ENCODE data around the gene PDE11A.

Gene PDE11A

GRCh38 chr2:177692042-177692782 is 380.4 kb downstream of the PDE11A start:
- DNase-seq (ENCODE audit: low spot score), result no peak

- no peak for DNase-seq (ENCODE audit: low spot score)
Measured at GRCh38 chr2:177691177-177691576, 381.4 kb downstream of the PDE11A start.

- DNase-seq (ENCODE audit: low spot score), result no peak
Measured at GRCh38 chr2:177689623-177690022, 383.0 kb downstream of the PDE11A start.

- no peak for DNase-seq (ENCODE audit: low spot score)
Measured at GRCh38 chr2:177688844-177689243, 383.7 kb downstream of the PDE11A start.

GRCh38 chr2:177683661-177684069 is 388.9 kb downstream of the PDE11A start:
- DNase-seq (ENCODE audit: low spot score), result no peak

- no peak for DNase-seq (ENCODE audit: low spot score)
Measured at GRCh38 chr2:177682836-177683660, 389.5 kb downstream of the PDE11A start.

GRCh38 chr2:177682006-177682405 is 390.6 kb downstream of the PDE11A start:
- no peak for DNase-seq (ENCODE audit: low spot score)

- no peak for DNase-seq (ENCODE audit: low spot score)
Measured at GRCh38 chr2:177680866-177681712, 391.5 kb downstream of the PDE11A start.

- no peak for DNase-seq (ENCODE audit: low spot score)
Measured at GRCh38 chr2:177679611-177680605, 392.7 kb downstream of the PDE11A start.

- no peak for DNase-seq (ENCODE audit: low spot score)
Measured at GRCh38 chr2:177678939-177679338, 393.6 kb downstream of the PDE11A start.

GRCh38 chr2:177676636-177677035 is 395.9 kb downstream of the PDE11A start:
- DNase-seq (ENCODE audit: low spot score), result no peak

GRCh38 chr2:177675825-177676224 is 396.8 kb downstream of the PDE11A start:
- no peak for DNase-seq (ENCODE audit: low spot score)

- DNase-seq (ENCODE audit: low spot score), result no peak
Measured at GRCh38 chr2:177675350-177675821, 397.2 kb downstream of the PDE11A start.

GRCh38 chr2:177673602-177674595 is 398.7 kb downstream of the PDE11A start:
- DNase-seq (ENCODE audit: low spot score), result no peak

GRCh38 chr2:177671662-177672061 is 400.9 kb downstream of the PDE11A start:
- DNase-seq (ENCODE audit: low spot score), result no peak

GRCh38 chr2:177670791-177671535 is 401.6 kb downstream of the PDE11A start:
- DNase-seq (ENCODE audit: low spot score), result no peak

GRCh38 chr2:177669625-177670330 is 402.8 kb downstream of the PDE11A start:
- DNase-seq (ENCODE audit: low spot score), result no peak

- DNase-seq (ENCODE audit: low spot score), result no peak
Measured at GRCh38 chr2:177669201-177669600, 403.4 kb downstream of the PDE11A start.

All from left forelimb (tissue), 1 donor.